ENCODE results near the gene GGN. TPM values are rescaled to one million over a fixed set of nuclear protein-coding genes. Genes with fewer than 3 reads are reported as not detected.
A peak's percentile ranks its signal among the peaks of the same experiment; 100 is the strongest.

Gene GGN
- total RNA-seq, 2 experiments from 2014 or later: not detected

DNA sequence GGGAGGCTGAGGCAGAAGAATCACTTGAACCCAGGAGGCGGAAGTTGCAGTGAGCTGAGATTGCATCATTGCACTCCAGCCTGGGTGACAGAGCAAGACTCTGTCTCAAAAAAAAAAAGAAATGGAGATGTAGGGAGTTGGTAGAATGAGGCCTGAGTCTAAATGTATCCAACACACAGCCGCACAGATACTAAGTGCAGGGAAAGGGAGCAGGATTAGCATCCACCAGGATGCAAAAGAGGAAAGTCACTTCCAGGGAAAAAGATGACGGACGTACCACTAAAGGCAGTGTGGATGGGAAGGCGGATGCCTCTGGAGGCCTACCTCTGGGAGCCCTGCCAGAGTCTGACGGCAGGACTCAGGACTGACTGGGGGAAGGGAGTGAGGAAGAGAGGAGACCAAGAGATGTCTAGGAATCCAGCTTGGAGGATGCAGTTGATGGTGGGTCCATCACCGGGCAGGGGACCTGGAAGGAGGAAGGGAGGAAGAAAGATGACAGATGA lies 21.8 kb upstream of the GGN start:
- POLR2A ChIA-PET: no interaction called here
- Mint-ChIP-seq H3K36me3 (ENCODE audit: low read depth) (peaks cover 16% of the 10 kb centered on the region), H3K27me3 (no peaks in the 10 kb centered on the region), H3K9me3 (no peaks in the 10 kb centered on the region), H3K4me1 (peaks cover 8% of the 10 kb centered on the region), H3K4me3 (no peak overlapping the region), H3K27ac (no peak overlapping the region)
- no peak for DNase-seq
- CTCF ChIA-PET: no interaction called here

DNA sequence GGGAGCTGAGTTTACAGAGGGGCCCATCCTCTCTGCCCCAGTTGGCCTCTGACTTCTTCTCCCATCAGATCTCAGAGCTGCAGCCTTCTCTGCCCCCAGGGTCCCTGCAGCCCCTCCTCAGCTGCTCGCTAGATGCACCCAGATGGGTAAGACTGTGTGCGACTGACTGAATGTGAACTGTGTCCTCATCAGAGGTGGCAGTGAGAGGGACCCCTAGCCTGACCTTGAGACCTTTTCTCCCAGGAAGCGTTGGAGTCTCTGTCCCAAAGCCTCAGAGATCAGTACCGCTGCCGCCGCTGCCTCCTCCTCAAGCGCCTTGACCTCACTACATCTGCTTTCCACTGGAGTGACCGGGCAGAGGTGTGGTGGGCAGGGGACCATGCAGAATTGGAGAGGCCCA lies 17.4 kb upstream of the GGN start:
- Mint-ChIP-seq H3K9me3 (no peaks in the 10 kb centered on the region), H3K27ac (no peak overlapping the region), H3K4me3 (peak overlapping the region; percentile 48), H3K36me3 (ENCODE audit: low read depth) (peaks cover 17% of the 10 kb centered on the region), H3K27me3 (no peaks in the 10 kb centered on the region), H3K4me1 (peaks cover 27% of the 10 kb centered on the region)
- DNase-seq: no peak
- POLR2A ChIA-PET: no interaction called here
- CTCF ChIA-PET: interaction anchor here (0.7 to 5.2 kb wide), 5 partner anchors 9 to 557 kb away, joined by 3 to 66 read pairs (median 3); partner anchors contain the start of genes MRPS12 and SARS2

DNA sequence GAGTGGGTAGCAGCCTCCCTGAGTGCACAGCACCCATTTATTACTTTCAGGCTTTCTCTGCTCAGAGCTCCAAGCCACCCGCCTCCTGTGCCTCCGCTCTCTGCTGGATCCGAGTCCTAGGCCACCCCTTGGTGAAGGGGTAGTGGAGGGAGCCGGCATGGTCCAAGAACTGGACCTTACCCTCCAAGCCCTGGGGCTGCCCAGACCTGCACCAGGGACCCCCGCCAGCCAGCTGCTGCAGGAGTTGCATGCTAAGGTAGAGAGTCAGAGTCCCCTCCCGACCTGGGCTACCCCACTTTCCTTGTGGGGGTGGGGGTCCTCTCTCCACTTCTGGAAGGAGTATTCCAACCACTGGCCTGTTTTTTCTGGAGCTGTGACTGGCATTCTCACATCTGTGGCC lies 17.0 kb upstream of the GGN start:
- H3K27me3 Mint-ChIP-seq: no peaks in the 10 kb centered on the region
- peaks cover 27% of the 10 kb centered on the region for H3K4me1 Mint-ChIP-seq
- ChIA-PET CTCF (interaction anchor here (0.7 to 5.2 kb wide), 5 partner anchors 9 to 557 kb away, joined by 3 to 66 read pairs (median 4); partner anchors contain the start of genes MRPS12 and SARS2), POLR2A (no interaction called here)
- peak overlapping the region; percentile 53 for H3K4me3 Mint-ChIP-seq
- DNase-seq: no peak
- H3K27ac Mint-ChIP-seq: peak overlapping the region; percentile 31
- H3K36me3 Mint-ChIP-seq (ENCODE audit: low read depth): peaks cover 17% of the 10 kb centered on the region
- H3K9me3 Mint-ChIP-seq: no peaks in the 10 kb centered on the region

DNA sequence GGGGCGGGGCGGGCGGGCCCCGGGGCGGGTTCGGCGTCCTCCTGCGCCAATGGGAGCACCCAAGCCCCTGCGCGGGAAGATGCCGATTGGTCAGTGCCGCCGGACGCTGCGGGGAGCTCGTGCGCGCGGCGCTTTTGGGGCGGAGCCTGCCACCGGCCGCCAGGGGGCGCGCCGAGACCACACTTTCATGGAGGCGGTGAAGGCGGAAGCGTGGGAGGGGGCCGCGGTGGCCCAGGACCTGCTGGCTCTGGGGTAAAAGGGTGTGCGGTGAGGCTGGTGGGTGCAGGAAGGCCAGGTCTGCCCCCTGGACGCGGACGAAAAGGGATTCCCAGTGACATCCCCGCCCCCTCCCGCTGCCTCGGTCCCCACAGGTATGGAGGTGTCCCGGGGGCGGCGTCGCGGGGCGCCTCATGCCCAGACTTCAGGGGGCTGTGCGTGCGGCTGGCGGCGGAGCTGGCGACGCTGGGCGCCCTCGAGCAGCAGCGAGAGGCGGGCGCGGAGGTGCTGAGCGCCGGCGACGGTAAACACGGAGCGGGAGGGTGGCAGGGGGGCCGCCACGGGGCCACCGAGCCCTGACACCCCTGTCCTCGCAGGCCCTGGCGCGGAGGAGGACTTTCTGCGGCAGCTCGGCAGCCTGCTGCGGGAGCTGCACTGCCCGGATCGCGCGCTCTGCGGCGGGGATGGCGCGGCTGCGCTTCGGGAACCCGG lies 15.3 kb upstream of the GGN start, which contains the start of gene FAM98C:
Gene FAM98C (plus strand): TSS at position 127 of the 708 bp plus-strand sequence. CDS start 61 bp downstream, at position 188.
- H3K36me3 Mint-ChIP-seq (ENCODE audit: low read depth): peaks cover 15% of the 10 kb centered on the region
- CTCF ChIA-PET: interaction anchor here (0.6 to 5.2 kb wide), 59 partner anchors 11 to 1710 kb away, joined by 3 to 66 read pairs (median 4); partner anchors contain the start of genes ACTN4, ECH1, EIF3K and GGN
- H3K27ac Mint-ChIP-seq: peak within 1 kb of the TSS; percentile 96

DNA sequence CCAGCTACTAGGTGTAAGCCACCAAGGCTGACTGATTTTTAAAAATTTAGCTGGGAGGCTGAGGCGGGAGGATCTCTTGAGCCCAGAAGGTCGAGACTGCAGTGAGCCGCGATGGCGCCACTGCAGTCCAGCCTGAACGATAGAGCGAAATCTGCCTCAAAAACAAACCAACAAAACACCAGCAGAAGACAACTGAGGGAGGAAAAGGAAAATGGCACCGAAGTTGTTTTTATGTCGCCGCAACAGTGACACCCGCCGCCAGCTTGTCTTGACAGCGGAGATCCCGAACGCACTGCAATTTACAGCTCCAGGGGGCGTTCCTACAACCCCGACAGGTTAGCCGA lies 14.8 kb upstream of the GGN start:
- Mint-ChIP-seq H3K36me3 (ENCODE audit: low read depth) (peaks cover 12% of the 10 kb centered on the region), H3K9me3 (no peaks in the 10 kb centered on the region), H3K27ac (peak overlapping the region; percentile 96), H3K4me3 (peak overlapping the region; percentile 88), H3K4me1 (peaks cover 27% of the 10 kb centered on the region), H3K27me3 (no peaks in the 10 kb centered on the region)
- ChIA-PET CTCF (interaction anchor here (0.6 to 5.2 kb wide), 56 partner anchors 10 to 1710 kb away, joined by 3 to 66 read pairs (median 4); partner anchors contain the start of genes ACTN4, ECH1, EIF3K and GGN), POLR2A (interaction anchor here (0.6 to 1.1 kb wide), 5 partner anchors 8 to 439 kb away, joined by 3 to 5 read pairs (median 3); partner anchors contain the start of gene EIF3K)
- DNase-seq: no peak

More for the DNA sequence above, 15.3 kb upstream of the GGN start, which contains the start of gene FAM98C:
- H3K27me3 Mint-ChIP-seq: no peaks in the 10 kb centered on the region
- no peaks in the 10 kb centered on the region for H3K9me3 Mint-ChIP-seq
- POLR2A ChIA-PET: interaction anchor here (0.6 to 1.1 kb wide), 5 partner anchors 9 to 439 kb away, joined by 3 to 5 read pairs (median 3); partner anchors contain the start of gene EIF3K
- H3K4me1 Mint-ChIP-seq: peaks cover 27% of the 10 kb centered on the region
- H3K4me3 Mint-ChIP-seq: peak within 1 kb of the TSS; percentile 88
- peak; percentile 97 for DNase-seq

DNA sequence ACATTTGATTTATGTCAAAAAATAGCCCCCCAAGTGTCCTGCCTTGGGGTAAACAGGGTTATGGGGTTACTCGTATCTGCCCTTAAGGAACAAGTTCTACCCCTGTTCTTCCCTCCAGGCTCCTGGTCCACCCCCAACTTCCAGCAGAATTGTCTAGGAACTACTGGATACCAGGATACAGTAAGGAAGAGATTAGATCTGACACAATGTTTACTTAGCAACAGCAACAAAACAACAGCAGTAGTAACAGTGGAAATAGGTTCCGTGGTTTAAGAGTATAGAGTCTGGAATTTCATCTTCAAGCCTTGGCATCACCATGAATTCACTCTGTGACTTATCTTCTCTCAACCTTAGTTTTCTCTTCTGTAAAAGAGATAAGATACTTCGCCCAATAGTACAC lies 13.3 kb upstream of the GGN start:
- ChIA-PET POLR2A (no interaction called here), CTCF (interaction anchor here (1.5 to 2.6 kb wide), 2 partner anchors 234 to 529 kb away, joined by 5 to 20 read pairs; partner anchors contain the start of genes MRPS12 and SARS2)
- H3K27me3 Mint-ChIP-seq: no peaks in the 10 kb centered on the region
- H3K9me3 Mint-ChIP-seq: no peaks in the 10 kb centered on the region
- no peak overlapping the region for H3K4me3 Mint-ChIP-seq
- H3K4me1 Mint-ChIP-seq: peaks cover 35% of the 10 kb centered on the region
- no peak overlapping the region for H3K27ac Mint-ChIP-seq
- peaks cover 8% of the 10 kb centered on the region for H3K36me3 Mint-ChIP-seq (ENCODE audit: low read depth)
- no peak for DNase-seq

DNA sequence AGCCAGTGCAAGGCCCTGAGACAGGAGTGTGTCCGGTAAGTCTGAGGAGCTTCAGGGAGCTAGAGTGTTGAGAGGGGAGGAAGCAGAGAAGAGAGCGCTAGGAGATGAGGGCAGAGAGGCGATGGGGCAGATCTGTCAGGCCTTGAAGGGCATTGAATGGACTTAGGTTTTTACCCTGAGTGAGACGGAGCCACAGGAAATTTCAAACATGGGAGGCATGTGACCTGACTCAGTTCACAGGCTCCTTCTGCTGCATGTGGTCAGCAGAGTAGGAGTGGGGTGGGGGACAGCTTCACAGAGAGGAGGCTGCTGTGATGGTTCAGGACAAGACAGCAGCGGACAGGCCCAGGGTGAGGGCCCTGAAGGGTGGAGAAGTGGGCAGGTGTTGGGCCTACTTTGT lies 12.5 kb upstream of the GGN start:
- H3K9me3 Mint-ChIP-seq: no peaks in the 10 kb centered on the region
- no peaks in the 10 kb centered on the region for H3K27me3 Mint-ChIP-seq
- no peak overlapping the region for H3K4me3 Mint-ChIP-seq
- H3K36me3 Mint-ChIP-seq (ENCODE audit: low read depth): peaks cover 6% of the 10 kb centered on the region
- H3K4me1 Mint-ChIP-seq: peaks cover 33% of the 10 kb centered on the region
- ChIA-PET CTCF (interaction anchor here (0.7 to 1.5 kb wide), 2 partner anchors 67 to 235 kb away, joined by 3 to 5 read pairs; no protein-coding TSS in a partner anchor), POLR2A (no interaction called here)
- peak overlapping the region; percentile 54 for H3K27ac Mint-ChIP-seq
- DNase-seq: no peak

DNA sequence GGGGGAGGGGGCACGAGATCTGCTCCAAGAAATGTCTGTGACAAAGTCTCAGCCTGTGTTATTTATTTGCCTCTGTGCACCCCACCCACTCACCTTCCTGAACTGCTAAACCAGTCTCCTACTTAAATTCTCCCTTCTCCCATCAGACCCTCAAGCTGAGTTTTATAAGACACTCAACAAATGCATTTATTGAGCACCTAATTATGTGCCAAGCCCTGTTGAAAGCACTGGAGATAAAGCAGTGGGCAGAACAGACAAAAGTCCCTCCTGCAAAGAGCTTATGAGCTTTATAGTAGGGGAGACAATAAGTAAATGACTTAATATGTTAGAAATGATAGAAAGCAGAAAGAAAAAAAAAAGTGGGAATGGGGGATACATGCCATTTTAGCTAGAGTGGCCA lies 11.7 kb upstream of the GGN start:
- Mint-ChIP-seq H3K27me3 (peaks cover 2% of the 10 kb centered on the region), H3K36me3 (ENCODE audit: low read depth) (no peaks in the 10 kb centered on the region), H3K27ac (no peak overlapping the region), H3K4me1 (peaks cover 31% of the 10 kb centered on the region), H3K9me3 (no peaks in the 10 kb centered on the region), H3K4me3 (no peak overlapping the region)
- no peak for DNase-seq
- CTCF ChIA-PET: interaction anchor here (0.7 to 1.5 kb wide), 3 partner anchors 68 to 236 kb away, joined by 3 to 5 read pairs (median 3); no protein-coding TSS in a partner anchor
- POLR2A ChIA-PET: no interaction called here

DNA sequence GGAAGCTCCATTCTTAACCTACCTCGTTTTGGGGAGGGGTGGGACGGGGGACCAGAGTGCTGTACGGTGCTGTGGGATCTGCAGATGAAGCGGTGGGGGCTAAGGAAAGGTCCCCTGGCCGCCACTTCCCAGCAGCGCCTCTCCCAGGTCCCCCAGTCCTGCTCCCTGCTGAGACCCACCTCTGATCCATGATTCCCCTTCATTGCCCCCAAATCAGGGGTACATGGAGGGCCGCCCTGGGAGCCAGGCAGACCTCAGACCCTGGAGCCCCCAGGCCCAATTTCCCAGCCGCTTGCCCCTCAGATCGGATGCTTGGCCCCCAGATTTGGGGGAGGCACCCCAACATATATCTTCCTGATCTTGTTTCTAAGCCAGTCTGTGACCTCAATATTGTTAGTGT lies 11.2 kb upstream of the GGN start:
- Mint-ChIP-seq H3K27ac (no peak overlapping the region), H3K4me3 (no peak overlapping the region), H3K9me3 (no peaks in the 10 kb centered on the region), H3K27me3 (peaks cover 2% of the 10 kb centered on the region), H3K36me3 (ENCODE audit: low read depth) (no peaks in the 10 kb centered on the region), H3K4me1 (peaks cover 30% of the 10 kb centered on the region)
- DNase-seq: no peak
- ChIA-PET POLR2A (no interaction called here), CTCF (no interaction called here)

DNA sequence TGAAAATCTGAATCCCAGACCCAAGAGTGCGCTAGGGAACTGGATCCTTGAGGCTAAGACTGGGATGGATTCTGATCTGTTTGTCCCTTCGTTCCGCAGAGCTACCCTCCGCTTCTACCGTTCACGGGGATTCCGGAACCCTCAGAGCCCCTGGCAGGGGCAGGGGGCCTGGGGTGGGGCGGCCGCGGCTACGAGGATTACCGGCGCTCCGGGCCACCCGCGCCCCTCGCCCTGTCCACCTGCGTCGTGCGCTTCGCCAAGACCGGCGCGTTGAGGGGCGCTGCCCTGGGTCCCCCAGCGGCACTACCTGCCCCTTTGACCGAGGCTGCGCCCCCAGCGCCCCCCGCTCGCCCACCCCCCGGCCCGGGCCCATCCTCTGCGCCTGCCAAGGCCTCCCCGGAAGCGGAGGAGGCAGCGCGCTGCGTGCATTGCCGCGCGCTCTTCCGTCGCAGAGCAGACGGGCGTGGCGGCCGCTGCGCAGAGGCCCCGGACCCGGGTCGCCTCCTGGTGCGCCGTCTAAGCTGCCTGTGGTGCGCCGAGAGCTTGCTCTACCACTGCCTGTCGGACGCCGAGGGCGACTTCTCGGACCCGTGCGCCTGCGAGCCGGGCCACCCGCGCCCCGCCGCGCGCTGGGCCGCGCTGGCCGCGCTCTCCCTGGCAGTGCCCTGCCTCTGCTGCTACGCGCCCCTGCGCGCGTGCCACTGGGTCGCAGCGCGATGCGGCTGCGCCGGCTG lies 7.7 kb upstream of the GGN start:
- H3K9me3 Mint-ChIP-seq: no peaks in the 10 kb centered on the region
- CTCF ChIA-PET: interaction anchor here (0.9 to 1.4 kb wide), 3 partner anchors 11 to 536 kb away, joined by 3 read pairs; partner anchors contain the start of genes MRPS12 and SARS2
- POLR2A ChIA-PET: interaction anchor here (0.6 to 1.2 kb wide), 2 partner anchors 21 to 456 kb away, joined by 3 to 4 read pairs; partner anchors contain the start of gene PSMD8
- H3K4me3 Mint-ChIP-seq: peak overlapping the region; percentile 69
- H3K36me3 Mint-ChIP-seq (ENCODE audit: low read depth): no peaks in the 10 kb centered on the region
- DNase-seq: peak; percentile 48
- H3K27me3 Mint-ChIP-seq: peaks cover 23% of the 10 kb centered on the region
- peaks cover 19% of the 10 kb centered on the region for H3K4me1 Mint-ChIP-seq
- H3K27ac Mint-ChIP-seq: peak overlapping the region; percentile 83

DNA sequence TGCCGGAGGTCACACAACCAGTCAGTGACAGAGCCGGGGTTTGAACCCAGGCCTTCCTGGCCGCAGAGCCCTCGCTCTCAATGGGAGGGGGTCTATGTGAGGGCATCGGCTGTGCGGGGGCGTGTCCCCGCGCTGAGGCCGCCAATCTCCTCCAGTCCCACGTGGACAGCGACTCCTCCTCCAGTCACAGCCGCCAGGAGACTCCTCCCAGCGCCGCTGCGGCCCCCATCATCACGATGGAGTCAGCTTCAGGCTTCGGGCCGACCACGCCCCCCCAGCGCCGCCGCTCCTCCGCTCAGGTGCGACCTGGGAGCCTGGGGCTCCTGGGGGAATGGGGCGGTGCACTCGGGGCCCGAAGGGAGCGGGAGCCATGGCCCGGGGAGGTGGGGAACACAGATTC lies 6.7 kb upstream of the GGN start:
- Mint-ChIP-seq H3K9me3 (no peaks in the 10 kb centered on the region), H3K4me1 (peaks cover 20% of the 10 kb centered on the region), H3K27me3 (peaks cover 28% of the 10 kb centered on the region), H3K27ac (peak overlapping the region; percentile 83), H3K36me3 (ENCODE audit: low read depth) (no peaks in the 10 kb centered on the region), H3K4me3 (peak overlapping the region; percentile 69)
- DNase-seq: peak; percentile 71
- ChIA-PET CTCF (interaction anchor here (1.0 to 5.6 kb wide), 4 partner anchors 9 to 537 kb away, joined by 3 to 40 read pairs (median 3); partner anchors contain the start of gene FAM98C), POLR2A (interaction anchor here (0.6 kb wide), 2 partner anchors 8 to 36 kb away, joined by 3 to 4 read pairs; partner anchors contain the start of gene FAM98C)

DNA sequence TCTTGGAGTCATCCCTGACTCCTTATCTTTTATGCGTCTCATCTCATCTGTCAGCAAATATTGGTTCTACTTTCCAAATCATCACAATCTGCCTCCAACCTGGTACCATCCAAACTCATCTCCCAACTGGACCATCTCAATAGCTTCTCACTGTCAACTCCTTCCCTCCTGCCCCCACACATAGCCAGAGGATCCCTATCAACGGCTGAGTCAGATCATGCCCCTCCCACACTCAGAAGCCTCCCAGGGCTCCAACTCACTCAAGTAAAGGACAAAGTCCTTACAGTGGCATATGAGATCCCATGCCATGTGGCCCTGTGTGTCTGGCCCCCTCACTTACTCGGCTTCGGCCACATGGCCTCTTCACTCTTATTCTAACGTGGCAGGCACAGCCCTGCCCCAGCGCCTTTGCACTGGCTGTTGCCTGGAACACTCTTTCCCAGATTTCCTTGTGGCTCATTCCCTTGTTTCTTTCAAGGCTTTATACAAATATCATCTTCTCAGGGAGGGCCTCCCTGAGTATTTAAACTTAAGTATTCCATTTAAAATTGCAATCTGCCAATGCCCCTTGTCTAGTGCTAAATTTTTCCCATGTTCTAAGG lies 5.0 kb upstream of the GGN start:
- Mint-ChIP-seq H3K27ac (no peak overlapping the region), H3K9me3 (no peaks in the 10 kb centered on the region), H3K4me3 (no peak overlapping the region), H3K27me3 (peaks cover 37% of the 10 kb centered on the region), H3K36me3 (ENCODE audit: low read depth) (no peaks in the 10 kb centered on the region), H3K4me1 (peaks cover 28% of the 10 kb centered on the region)
- DNase-seq: no peak
- POLR2A ChIA-PET: no interaction called here
- CTCF ChIA-PET: interaction anchor here (5.6 kb wide), 1 partner anchor 10 kb away, joined by 40 read pairs; the partner anchor contains the start of gene FAM98C

Data from activated CD4-positive, alpha-beta T cell treated with anti-CD3 and anti-CD28 coated beads, Interleukin-2, amount 10 ng/mL, durations not matched to agents 7 days and 5 days (primary cell).